Upper lobe of right lung (tissue), 1 donor: ENCODE data around the gene ITSN1. TPM values are rescaled to one million over a fixed set of nuclear protein-coding genes. Genes with fewer than 3 reads are reported as not detected.
"Not testable (repeated sequence)": the region's sequence is repeated elsewhere in the genome, so short reads cannot be mapped to it uniquely, and the experiment has no call there.

Experiments used
- ATAC-seq: fragments of 200-7000 bp; cut with Tn5 transposase; one replicate; pipeline ENCODE4 v1.9.1; 2020; ENCODE audit warnings: mild to moderate bottlenecking, moderate library complexity
- DNase-seq: peaks from one replicate; pipeline ENCODE4 v3.0.0-alpha.2; 2020
- H3K27ac ChIP-seq: fragments of 200-600 bp; one replicate; pipeline ENCODE4 v1.8.0; 2022
- H3K27me3 ChIP-seq: fragments of 200-600 bp; one replicate; pipeline ENCODE4 v1.8.0; 2022; ENCODE audit warnings: mild to moderate bottlenecking
- H3K36me3 ChIP-seq: fragments of 200-600 bp; one replicate; pipeline ENCODE4 v1.8.0; 2022
- H3K4me1 ChIP-seq: fragments of 200-600 bp; one replicate; pipeline ENCODE4 v1.8.0; 2022
- H3K4me3 ChIP-seq: fragments of 200-600 bp; one replicate; pipeline ENCODE4 v1.8.0; 2022; ENCODE audit warnings: mild to moderate bottlenecking
- H3K9me3 ChIP-seq: fragments of 200-600 bp; one replicate; pipeline ENCODE4 v1.8.0; 2022
- intact Hi-C: fragments of 100-400 bp; cut with DNase I; formaldehyde crosslinking; loops from one replicate; pipeline ENCODE4 v1.11.0; 2022
- total RNA-seq: library from RNA; stranded (reverse); fragmentation: NEBNext Ultra II Directional; extraction: Animal tissue kit (Norgen Biotek cat#: 25700); gene quantifications from one replicate; pipeline ENCODE4 v1.2.1, GENCODE V29; 2021
- TF ChIP-seq, protein P1 (sequence below): fragments of 200-600 bp; IDR thresholded peaks from one replicate; pipeline ENCODE4 v1.8.0; 2022; ENCODE audit warnings: antibody characterized with exemption
- donor health status: DM: no; HTN: yes; CAD: no; lungs with severe emphysema.

Gene ITSN1
- total RNA-seq, 1 donor from 2014 or later, result 32.0 TPM

DNA sequence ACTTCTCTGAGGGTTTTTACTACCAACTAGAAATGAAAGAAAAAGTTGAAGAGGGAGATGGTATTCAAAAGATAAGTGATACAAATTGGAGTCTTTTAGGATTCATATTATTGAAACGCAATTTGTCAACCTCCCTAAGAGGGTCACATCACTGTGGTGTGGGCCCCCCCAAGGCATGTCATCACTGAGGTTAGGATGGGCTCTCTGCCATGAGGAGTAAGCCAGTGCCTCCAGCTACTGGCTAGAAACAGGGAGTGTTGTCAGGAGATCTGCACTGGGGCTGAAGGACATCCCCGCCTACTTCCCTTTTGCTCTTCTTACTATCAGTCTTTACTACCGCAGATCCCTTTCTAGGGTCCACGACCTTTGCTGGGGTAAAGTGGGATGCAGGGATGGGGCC lies 25.9 kb downstream of the ITSN1 start:
- H3K27me3 ChIP-seq, result no peaks in the 10 kb centered on the region
- H3K4me3 ChIP-seq, result no peak overlapping the region
- H3K9me3 ChIP-seq, result no peaks in the 10 kb centered on the region
- no peaks in the 10 kb centered on the region for H3K36me3 ChIP-seq
- TF ChIP-seq, protein P1, sequence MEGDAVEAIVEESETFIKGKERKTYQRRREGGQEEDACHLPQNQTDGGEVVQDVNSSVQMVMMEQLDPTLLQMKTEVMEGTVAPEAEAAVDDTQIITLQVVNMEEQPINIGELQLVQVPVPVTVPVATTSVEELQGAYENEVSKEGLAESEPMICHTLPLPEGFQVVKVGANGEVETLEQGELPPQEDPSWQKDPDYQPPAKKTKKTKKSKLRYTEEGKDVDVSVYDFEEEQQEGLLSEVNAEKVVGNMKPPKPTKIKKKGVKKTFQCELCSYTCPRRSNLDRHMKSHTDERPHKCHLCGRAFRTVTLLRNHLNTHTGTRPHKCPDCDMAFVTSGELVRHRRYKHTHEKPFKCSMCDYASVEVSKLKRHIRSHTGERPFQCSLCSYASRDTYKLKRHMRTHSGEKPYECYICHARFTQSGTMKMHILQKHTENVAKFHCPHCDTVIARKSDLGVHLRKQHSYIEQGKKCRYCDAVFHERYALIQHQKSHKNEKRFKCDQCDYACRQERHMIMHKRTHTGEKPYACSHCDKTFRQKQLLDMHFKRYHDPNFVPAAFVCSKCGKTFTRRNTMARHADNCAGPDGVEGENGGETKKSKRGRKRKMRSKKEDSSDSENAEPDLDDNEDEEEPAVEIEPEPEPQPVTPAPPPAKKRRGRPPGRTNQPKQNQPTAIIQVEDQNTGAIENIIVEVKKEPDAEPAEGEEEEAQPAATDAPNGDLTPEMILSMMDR, result no peak
- intact Hi-C loops, result no loop called here
- no peak overlapping the region for H3K27ac ChIP-seq
- no peak for DNase-seq
- H3K4me1 ChIP-seq, result peaks cover 5% of the 10 kb centered on the region
- ATAC-seq, result peak; percentile 44

DNA sequence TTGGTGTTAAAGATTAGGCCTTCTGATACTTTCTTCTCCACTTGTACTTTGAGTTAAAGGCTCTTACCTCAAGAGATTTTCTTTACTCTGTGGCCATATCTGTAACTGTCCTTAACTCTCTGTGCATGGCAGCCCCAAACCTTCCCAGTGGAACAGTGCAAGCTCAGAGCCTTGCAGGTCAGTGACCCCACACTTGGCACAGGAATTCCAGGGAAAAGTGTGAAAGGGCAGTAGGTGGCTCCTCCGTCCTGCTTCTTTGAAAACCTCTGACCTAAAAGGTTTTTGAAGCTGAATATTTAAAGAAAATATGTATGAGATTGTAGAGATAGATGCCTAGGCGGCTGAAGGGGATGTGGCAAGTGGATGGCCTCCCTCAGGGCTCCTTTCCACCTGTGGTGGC lies 26.3 kb downstream of the ITSN1 start:
- no peak for ATAC-seq
- TF ChIP-seq, protein P1, result no peak

DNA sequence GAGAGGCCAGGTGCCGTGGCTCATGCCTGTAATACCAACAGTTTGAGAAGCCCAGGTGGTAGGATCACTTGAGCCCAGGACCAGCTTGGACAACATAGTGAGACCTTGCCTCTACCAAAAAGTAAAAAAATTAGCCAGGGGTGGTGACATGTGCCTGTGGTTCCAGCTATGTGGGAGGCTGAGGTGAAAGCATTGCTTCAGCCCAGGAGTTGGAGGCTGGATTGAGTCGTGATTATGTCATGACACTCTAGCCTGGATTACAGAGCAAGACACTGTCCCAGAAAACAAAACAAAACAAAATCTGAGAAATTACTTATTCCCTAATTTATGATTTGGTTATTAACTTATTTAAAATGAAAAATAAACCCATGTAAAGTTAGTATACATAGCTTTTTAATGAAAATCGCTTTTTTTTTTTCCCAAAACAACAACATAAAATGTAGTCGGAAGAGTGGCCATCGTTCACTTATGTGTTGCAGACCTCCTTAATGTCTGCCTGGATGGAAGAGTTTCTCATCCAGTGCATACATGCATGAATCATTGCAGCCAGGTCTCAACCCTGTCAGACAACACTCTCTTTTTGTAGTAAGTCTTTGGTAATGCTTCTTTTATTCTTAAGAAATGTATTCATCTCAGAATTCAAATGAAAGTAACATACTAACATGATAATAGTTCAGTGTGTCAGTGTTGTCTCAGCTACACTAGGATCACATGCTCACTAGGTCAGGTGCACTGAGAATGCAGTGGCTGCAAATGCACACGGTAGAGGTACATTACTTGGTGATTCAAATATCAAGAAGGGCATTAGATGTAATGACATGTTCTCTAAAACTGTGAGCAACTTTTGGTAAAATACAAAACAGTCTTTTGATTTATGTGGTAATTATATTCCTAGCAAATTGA lies 28.0 kb downstream of the ITSN1 start:
- DNase-seq (no peak), ATAC-seq (no peak)
- intact Hi-C loops, result no loop called here
- no peaks in the 10 kb centered on the region for H3K36me3 ChIP-seq
- H3K27ac ChIP-seq, result no peak overlapping the region
- peaks cover 5% of the 10 kb centered on the region for H3K4me1 ChIP-seq
- TF ChIP-seq, protein P1, result no peak
- no peaks in the 10 kb centered on the region for H3K27me3 ChIP-seq
- no peaks in the 10 kb centered on the region for H3K9me3 ChIP-seq
- H3K4me3 ChIP-seq, result no peak overlapping the region

More for the DNA sequence above, 26.3 kb downstream of the ITSN1 start:
- Histone ChIP-seq H3K9me3 (no peaks in the 10 kb centered on the region), H3K4me1 (peaks cover 5% of the 10 kb centered on the region), H3K36me3 (no peaks in the 10 kb centered on the region), H3K27ac (no peak overlapping the region), H3K27me3 (no peaks in the 10 kb centered on the region), H3K4me3 (no peak overlapping the region)
- no peak for DNase-seq
- intact Hi-C loops, result no loop called here

DNA sequence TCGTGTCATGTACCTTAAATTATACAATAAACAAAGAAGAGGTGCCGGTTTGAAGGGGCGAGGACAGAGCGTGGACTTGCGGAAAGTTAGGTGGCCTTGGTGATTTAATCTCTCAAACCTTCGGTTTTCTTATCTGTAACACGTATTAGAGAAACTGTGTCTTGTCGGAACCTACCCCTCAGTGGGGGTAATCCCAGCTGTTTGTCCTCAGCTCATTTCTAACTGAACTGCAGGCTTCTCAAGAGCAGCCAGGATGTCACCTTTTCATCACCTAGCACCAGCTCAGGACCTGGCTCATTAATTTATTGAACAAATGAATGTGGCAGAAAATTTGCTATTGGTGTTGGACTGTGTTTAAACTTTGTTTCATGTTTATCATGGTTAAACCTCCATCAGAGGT lies 31.2 kb downstream of the ITSN1 start:
- no peak for DNase-seq
- Histone ChIP-seq H3K9me3 (no peaks in the 10 kb centered on the region), H3K4me1 (no peaks in the 10 kb centered on the region), H3K27me3 (no peaks in the 10 kb centered on the region), H3K36me3 (no peaks in the 10 kb centered on the region), H3K4me3 (no peak overlapping the region), H3K27ac (no peak overlapping the region)
- intact Hi-C loops, result no loop called here
- TF ChIP-seq, protein P1, result no peak
- no peak for ATAC-seq

DNA sequence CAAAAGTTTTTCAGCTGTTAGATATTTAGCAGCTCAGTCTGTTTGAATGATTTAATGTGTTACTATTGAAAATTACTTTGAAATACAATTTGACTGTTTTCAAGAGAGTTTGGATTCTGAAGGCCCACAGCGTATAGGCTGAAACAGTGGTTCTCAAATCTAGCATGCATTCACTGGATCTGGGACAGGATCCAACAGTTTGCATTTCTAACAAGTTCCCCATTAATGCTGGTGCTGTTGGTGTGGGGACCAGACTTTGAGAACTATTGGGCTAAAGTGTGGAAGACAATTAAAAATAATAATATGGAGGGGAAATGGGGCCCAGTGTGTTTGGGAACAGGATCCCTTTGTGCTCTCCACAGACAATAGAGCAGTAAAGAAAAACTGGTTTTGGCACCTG lies 31.9 kb downstream of the ITSN1 start:
- DNase-seq, result no peak
- H3K4me3 ChIP-seq, result no peak overlapping the region
- intact Hi-C loops, result no loop called here
- H3K36me3 ChIP-seq, result no peaks in the 10 kb centered on the region
- no peak for ATAC-seq
- TF ChIP-seq, protein P1, result no peak
- H3K27me3 ChIP-seq, result no peaks in the 10 kb centered on the region
- H3K4me1 ChIP-seq, result no peaks in the 10 kb centered on the region
- H3K27ac ChIP-seq, result no peak overlapping the region
- H3K9me3 ChIP-seq, result no peaks in the 10 kb centered on the region

DNA sequence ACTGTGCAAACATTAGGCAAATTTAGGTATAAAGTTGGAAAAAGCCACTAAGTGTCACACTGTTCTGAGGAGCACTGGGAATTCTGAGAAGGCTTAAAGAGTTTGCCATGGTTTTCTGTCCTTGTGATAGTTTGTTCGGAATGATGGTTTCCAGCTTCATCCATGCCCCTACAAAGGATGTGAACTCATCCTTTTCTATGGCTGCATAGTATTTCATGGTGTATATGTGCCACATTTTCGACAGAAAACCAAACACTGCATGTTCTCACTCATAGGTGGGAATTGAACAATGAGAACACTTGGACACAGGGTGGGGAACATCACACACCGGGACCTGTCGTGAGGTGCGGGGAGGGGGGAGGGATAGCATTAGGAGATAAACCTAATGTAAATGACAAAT lies 34.4 kb downstream of the ITSN1 start:
- intact Hi-C loops, H3K27me3 ChIP-seq, ATAC-seq: not testable (repeated sequence)

More for the DNA sequence above, 34.4 kb downstream of the ITSN1 start:
- not testable (repeated sequence) for H3K4me3 ChIP-seq, DNase-seq, H3K36me3 ChIP-seq, H3K27ac ChIP-seq, H3K9me3 ChIP-seq, H3K4me1 ChIP-seq
